Mucosa of descending colon (tissue), 3 donors: ENCODE data around the gene PFDN5. TPM values are rescaled to one million over a fixed set of nuclear protein-coding genes. Genes with fewer than 3 reads are reported as not detected.
A peak's percentile ranks its signal among the peaks of the same experiment; 100 is the strongest.
"Not testable (repeated sequence)": the region's sequence is repeated elsewhere in the genome, so short reads cannot be mapped to it uniquely, and the experiment has no call there.

ENCODE experiments used
- ATAC-seq: fragments of 200-7000 bp; cut with Tn5 transposase; one replicate; pipeline ENCODE4 v1.9.1; 2020; ENCODE audit warnings: mild to moderate bottlenecking, moderate library complexity
- DNase-seq, 3 donors: peaks; one replicate each; pipeline ENCODE4 v3.0.0-alpha.2; 2020
- H3K36me3 ChIP-seq: fragments of 200-600 bp; one replicate; pipeline ENCODE4 v1.8.0; 2021; ENCODE audit warnings: low read depth, mild to moderate bottlenecking
- H3K4me1 ChIP-seq: fragments of 200-600 bp; one replicate; pipeline ENCODE4 v1.8.0; 2021; ENCODE audit warnings: low read depth, mild to moderate bottlenecking
- H3K4me3 ChIP-seq: fragments of 200-600 bp; one replicate; pipeline ENCODE4 v1.8.0; 2021; ENCODE audit warnings: mild to moderate bottlenecking
- H3K9me3 ChIP-seq: fragments of 200-600 bp; one replicate; pipeline ENCODE4 v1.8.0; 2021; ENCODE audit warnings: mild to moderate bottlenecking
- CTCF ChIP-seq: fragments of 200-600 bp; IDR thresholded peaks from one replicate; pipeline ENCODE4 v1.8.0; 2022; ENCODE audit warnings: antibody characterized with exemption, mild to moderate bottlenecking
- intact Hi-C, 2 donors: fragments of 100-400 bp; cut with DNase I in 1 of 2; cut with micrococcal nuclease in 1 of 2; formaldehyde crosslinking; loops; one replicate each; pipeline versions ENCODE4 v1.11.0 to v1.11.1; 2022; cut with DNase I, micrococcal nuclease
- total RNA-seq, 3 donors: library from RNA; stranded (reverse); fragmentation: NEBNext Ultra II Directional in 2 of 3; extraction: Animal tissue kit (Norgen Biotek cat#: 25700) in 2 of 3; gene quantifications; one replicate each; pipeline versions ENCODE4 v1.2.1 to v1.2.4, GENCODE V29; 2021 to 2023
- donor health status: DM: no; HTN: no; CAD: no; lungs with moderate emphysema.
- donor health status: DM: no; HTN: no; CAD: no.
- donor health status: DM: no; HTN: yes; CAD: no.

The PFDN5 gene
- total RNA-seq, 3 donors from 2014 or later: 262 to 390 (median 268) TPM

GRCh38 chr12:53288322-53288721 lies 7.0 kb upstream of the PFDN5 start:
- DNase-seq: no peak
- intact Hi-C loops: loop anchor here in 1 of 2 donors (5.0 kb wide), 1 partner anchor 76 kb away; no protein-coding TSS in a partner anchor
- Histone ChIP-seq H3K4me1 (no peaks in the 10 kb centered on the region), H3K36me3 (no peaks in the 10 kb centered on the region), H3K4me3 (no peak overlapping the region), H3K9me3 (no peaks in the 10 kb centered on the region)
- ATAC-seq: no peak
- TF ChIP-seq CTCF: no peak

GRCh38 chr12:53289891-53290290 lies 5.5 kb upstream of the PFDN5 start:
- no peak for DNase-seq
- intact Hi-C loops: loop anchor here in 1 of 2 donors (5.0 kb wide), 1 partner anchor 78 kb away; no protein-coding TSS in a partner anchor
- Histone ChIP-seq H3K9me3 (no peaks in the 10 kb centered on the region), H3K4me3 (no peak overlapping the region), H3K4me1 (no peaks in the 10 kb centered on the region), H3K36me3 (no peaks in the 10 kb centered on the region)
- no peak for ATAC-seq
- no peak for TF ChIP-seq CTCF

- TF ChIP-seq CTCF: no peak
- intact Hi-C loops: no loop called here
- no peaks in the 10 kb centered on the region for H3K36me3 ChIP-seq
- no peaks in the 10 kb centered on the region for H3K9me3 ChIP-seq
- no peaks in the 10 kb centered on the region for H3K4me1 ChIP-seq
- no peak overlapping the region for H3K4me3 ChIP-seq
- ATAC-seq (no peak), DNase-seq (no peak)
Measured at GRCh38 chr12:53290661-53291060, 4.7 kb upstream of the PFDN5 start.

- intact Hi-C loops: no loop called here
Measured at GRCh38 chr12:53292426-53292825, 2.9 kb upstream of the PFDN5 start.

GRCh38 chr12:53295891-53296219 lies 513 bp downstream of the PFDN5 start:
- TF ChIP-seq CTCF: no peak
- peaks cover 21% of the 10 kb centered on the region for H3K4me1 ChIP-seq
- intact Hi-C loops: no loop called here
- DNase-seq: no peak
- peak; percentile 1 for ATAC-seq
- H3K9me3 ChIP-seq: no peaks in the 10 kb centered on the region
- peak overlapping the region; percentile 37 for H3K4me3 ChIP-seq
- no peaks in the 10 kb centered on the region for H3K36me3 ChIP-seq

More at GRCh38 chr12:53292426-53292825, 2.9 kb upstream of the PFDN5 start:
- no peaks in the 10 kb centered on the region for H3K36me3 ChIP-seq
- peak; percentile 3 for ATAC-seq
- no peaks in the 10 kb centered on the region for H3K9me3 ChIP-seq
- H3K4me1 ChIP-seq: peaks cover 7% of the 10 kb centered on the region
- no peak for TF ChIP-seq CTCF
- peak in 1 of 3 donors; percentile 25 for DNase-seq
- H3K4me3 ChIP-seq: no peak overlapping the region

GRCh38 chr12:53297106-53297505 lies 1.8 kb downstream of the PFDN5 start:
- peaks cover 21% of the 10 kb centered on the region for H3K4me1 ChIP-seq
- ATAC-seq, H3K4me3 ChIP-seq, DNase-seq, H3K9me3 ChIP-seq, intact Hi-C loops, H3K36me3 ChIP-seq: not testable (repeated sequence)
